WTC11 (cell line): ENCODE measurements around the gene ZNF516.

Experiments
- ATF1 ChIP-seq: sonication (generic); formaldehyde crosslinking; IDR thresholded peaks from 2 replicates; pipeline ENCODE4 v1.8.1; 2023; ENCODE audit warnings: mild to moderate bottlenecking, moderate library complexity, missing genetic modification reagents
- CTCF ChIP-seq: fragments of 200-600 bp; IDR thresholded peaks from 2 replicates; pipeline ENCODE4 v1.8.0; 2022; ENCODE audit warnings: antibody characterized with exemption
- EMX1 ChIP-seq: fragments of 250-450 bp; sonication (Bioruptor Pico); IDR thresholded peaks from 2 replicates; pipeline ENCODE4 v1.8.0; 2021; ENCODE audit warnings: mild to moderate bottlenecking
- ESRRA ChIP-seq: sonication (generic); formaldehyde crosslinking; IDR thresholded peaks from 2 replicates; pipeline ENCODE4 v1.8.1; 2022; ENCODE audit warnings: mild to moderate bottlenecking, missing genetic modification reagents, borderline replicate concordance
- HMGXB4 ChIP-seq: sonication (generic); formaldehyde crosslinking; IDR thresholded peaks from 2 replicates; pipeline ENCODE4 v1.8.1; 2023; ENCODE audit warnings: mild to moderate bottlenecking, moderate library complexity, missing genetic modification reagents
- ZNF263 ChIP-seq: sonication (generic); formaldehyde crosslinking; IDR thresholded peaks from 2 replicates; pipeline ENCODE4 v1.8.1; 2022; ENCODE audit warnings: low read depth, mild to moderate bottlenecking, moderate library complexity, missing genetic modification reagents

- TF ChIP-seq ATF1 (CRISPR knock-in tag) (no peak), ESRRA (CRISPR knock-in tag) (no peak), CTCF (no peak), EMX1 (CRISPR knock-in tag) (no peak), HMGXB4 (CRISPR knock-in tag) (no peak), ZNF263 (no peak)
These were observed 35.8 kb upstream of the ZNF516 start for GRCh38 chr18:76530846-76531245.
